Measurements from ENCODE around the gene ZNF12. TPM values are rescaled to one million over a fixed set of nuclear protein-coding genes. Genes with fewer than 3 reads are reported as not detected.

The ZNF12 gene
- 12.8 and 14.4 TPM in 2 replicates for total RNA-seq

GRCh38 chr7:6706666-6707407, at the start of gene ZNF12:
TSS of gene ZNF12 (minus strand) at chr7:6706947. CDS start at chr7:6705173, 1,774 bp downstream.

GRCh38 chr7:6753964-6754363, 47.2 kb upstream of the ZNF12 start, which contains the start of gene RSPH10B2:
TSS of gene RSPH10B2 (plus strand) at chr7:6754103. CDS start at chr7:6757678, 3,575 bp downstream.

Other genes starting within 250 kb of the ZNF12 start
- 208 TPM in 2 replicates for gene KDELR2, start 222.8 kb downstream of the ZNF12 start, total RNA-seq
- not detected in 2 replicates for gene GRID2IP, start 155.5 kb downstream of the ZNF12 start, total RNA-seq
- 29.9 and 33.5 TPM in 2 replicates for gene ZDHHC4, start 129.5 kb downstream of the ZNF12 start, total RNA-seq
- gene INTS15, start 116.9 kb downstream of the ZNF12 start, total RNA-seq = 15.2 and 18.0 TPM in 2 replicates
- gene ZNF853, start 91.3 kb downstream of the ZNF12 start, total RNA-seq = 0.73 and 1.1 TPM in 2 replicates
- 11.6 and 12.0 TPM in 2 replicates for gene ZNF316, start 69.6 kb downstream of the ZNF12 start, total RNA-seq
- not detected in 2 replicates for gene RSPH10B2, start 47.2 kb upstream of the ZNF12 start, total RNA-seq
- 19.6 and 29.5 TPM in 2 replicates for gene CCZ1B, start 119.3 kb upstream of the ZNF12 start, total RNA-seq